Activated CD4-positive, alpha-beta T cell treated with anti-CD3 and anti-CD28 coated beads, Interleukin-10, Interleukin-2, amounts not matched to agents 100 ng/mL and 50 ng/mL, durations not matched to agents 16 hours and 8 hours (primary cell): ENCODE data around the gene CFAP43.
"Not testable (repeated sequence)": the region's sequence is repeated elsewhere in the genome, so short reads cannot be mapped to it uniquely, and the experiment has no call there.

ENCODE experiments used
- DNase-seq: peaks from one replicate; pipeline ENCODE4 v3.0.0-alpha.2; 2020

Gene CFAP43

DNA sequence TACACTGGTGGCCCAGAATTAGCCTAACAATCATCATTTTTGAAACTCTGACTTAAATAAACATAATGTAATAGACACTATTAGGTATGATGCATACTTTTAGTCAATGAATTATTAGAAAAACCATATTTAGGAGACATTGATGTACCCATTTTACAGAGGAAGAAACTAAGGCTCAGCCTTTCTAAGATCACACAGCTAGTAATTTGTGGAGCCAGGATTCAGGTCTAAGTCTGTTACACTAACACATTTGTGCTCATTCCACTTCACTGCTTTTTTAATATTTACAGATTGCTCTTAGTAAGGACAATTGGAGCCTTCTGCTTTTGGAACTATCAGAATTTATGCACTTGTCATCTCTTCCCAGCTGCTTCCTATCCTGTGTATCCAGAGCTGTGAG lies 8.9 kb downstream of the CFAP43 start:
- no peak for DNase-seq

DNA sequence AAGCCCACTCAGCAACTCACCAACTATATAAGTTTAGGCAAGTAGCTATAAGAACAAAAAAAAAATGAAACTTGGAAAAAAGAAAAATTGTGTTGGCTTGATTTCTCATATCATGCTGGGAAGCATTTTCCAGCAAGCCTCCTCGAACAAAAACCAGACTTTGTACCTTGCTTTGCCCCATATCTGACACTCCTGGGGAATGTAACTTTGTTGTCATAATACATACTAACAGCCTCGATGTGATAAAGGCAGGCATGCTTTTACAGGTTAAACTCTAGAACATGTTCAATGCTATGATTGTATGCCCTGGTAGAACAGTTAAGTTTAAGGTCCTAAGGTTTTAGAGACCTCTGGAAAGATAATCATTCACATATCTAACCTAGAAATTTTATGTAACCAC lies 11.6 kb downstream of the CFAP43 start:
- DNase-seq: no peak

- no peak for DNase-seq
Measured at GRCh38 chr10:104218751-104219150, 13.4 kb downstream of the CFAP43 start.

- DNase-seq: no peak
Measured at GRCh38 chr10:104216631-104217030, 15.5 kb downstream of the CFAP43 start.

DNA sequence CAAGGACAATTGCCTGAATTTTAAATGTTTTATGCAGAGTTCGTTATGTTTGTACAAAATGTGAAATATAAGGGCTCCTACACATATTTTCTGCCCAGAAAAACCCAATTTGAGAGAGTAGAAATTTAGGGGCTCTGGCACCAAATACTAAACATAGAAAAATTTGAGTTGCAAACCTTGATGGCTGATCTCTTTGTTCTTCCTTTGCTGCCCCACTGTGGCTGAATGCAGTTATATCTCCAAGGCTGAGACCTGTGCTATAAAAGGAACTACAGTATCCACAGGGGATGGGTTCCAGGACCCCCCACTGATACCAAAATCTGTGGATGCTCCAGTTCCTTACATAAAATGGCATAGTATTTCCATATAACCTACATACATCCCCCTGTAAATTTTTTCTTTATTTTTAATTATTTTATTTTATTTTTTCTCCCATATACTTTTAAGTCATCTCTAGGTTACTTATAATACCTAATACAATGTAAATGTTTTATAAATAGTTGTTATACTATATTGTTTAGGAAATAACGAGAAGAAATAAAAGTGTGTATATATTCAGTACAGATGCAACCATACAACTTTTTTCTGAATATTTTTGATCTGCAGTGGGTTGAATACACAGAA lies 22.5 kb downstream of the CFAP43 start:
- peak; percentile 40 for DNase-seq

DNA sequence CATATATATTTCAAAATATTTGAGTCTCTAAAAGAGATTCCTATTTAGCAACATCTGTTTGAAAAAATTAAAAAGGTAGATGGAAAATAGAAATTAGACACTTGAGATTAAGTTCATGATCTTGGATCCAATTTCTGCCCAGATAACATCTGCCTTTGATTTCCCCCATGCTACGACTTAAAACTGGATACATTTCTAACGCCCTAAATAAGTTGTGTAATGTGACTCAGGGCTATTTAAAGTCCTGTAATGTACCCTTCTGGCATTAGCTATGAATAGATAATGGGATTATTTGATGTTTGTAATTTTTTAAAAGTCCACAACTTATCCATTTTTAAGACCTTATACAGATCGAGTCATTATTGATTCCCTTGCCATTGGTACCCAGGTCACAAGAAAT lies 23.4 kb downstream of the CFAP43 start:
- DNase-seq: no peak

GRCh38 chr10:104202231-104202630 lies 29.9 kb downstream of the CFAP43 start:
- no peak for DNase-seq

DNA sequence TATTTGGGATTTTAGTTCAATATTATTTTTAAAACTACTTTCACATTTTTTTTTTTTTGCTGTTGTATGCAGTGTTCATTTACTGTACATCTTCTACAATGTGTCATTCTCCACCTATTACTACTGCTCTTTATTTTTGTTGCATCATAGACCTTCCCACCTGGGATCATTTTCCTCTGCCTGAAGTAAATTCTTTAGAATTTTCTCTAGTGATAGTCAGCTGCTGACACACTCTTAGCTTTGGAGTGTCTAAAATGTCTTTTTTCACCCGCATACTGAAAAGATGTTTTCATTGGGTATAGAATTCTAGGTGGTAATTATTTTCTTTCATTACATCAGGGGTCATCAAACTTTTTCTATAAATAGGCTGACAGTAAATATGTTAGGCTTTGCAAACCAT lies 30.5 kb downstream of the CFAP43 start:
- DNase-seq: no peak

- DNase-seq: no peak
Measured at GRCh38 chr10:104199567-104199966, 32.6 kb downstream of the CFAP43 start.

DNA sequence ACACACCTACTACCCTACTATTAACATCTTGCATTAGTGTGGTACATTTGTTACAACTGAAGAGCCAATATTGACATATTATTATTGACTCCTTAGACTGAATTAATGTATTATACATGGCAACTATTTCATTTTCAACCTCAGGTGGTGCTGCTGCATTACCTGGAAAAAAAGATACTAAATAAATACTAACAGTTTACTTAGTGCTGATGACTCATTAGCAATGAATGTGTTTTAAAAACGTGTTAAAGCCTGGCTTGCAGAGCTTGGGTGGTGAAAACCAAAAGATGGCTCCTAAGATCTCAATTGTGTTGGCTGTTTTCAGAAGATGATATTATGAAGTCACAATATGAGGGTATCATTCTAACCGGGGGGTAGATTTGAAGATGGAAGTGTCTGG lies 34.8 kb downstream of the CFAP43 start:
- DNase-seq: no peak

DNA sequence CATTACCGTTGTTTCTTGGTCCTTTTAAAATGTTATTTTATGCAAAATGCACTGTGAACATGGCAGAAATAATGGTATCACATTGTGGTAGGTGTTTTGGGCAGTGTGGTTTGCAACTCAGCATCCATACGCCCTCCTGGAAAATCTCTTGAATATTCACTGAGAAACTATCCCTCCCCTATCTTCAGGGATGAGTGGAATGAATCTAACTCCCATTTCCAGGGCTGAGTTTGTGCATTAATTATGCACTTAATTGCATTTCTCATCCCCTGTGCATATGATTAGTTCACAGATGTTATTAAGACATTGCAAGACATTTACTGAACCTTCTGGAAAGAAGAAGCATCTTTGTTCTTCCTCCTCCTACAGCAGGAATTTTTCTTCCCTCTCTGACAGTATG lies 36.5 kb downstream of the CFAP43 start:
- no peak for DNase-seq

DNA sequence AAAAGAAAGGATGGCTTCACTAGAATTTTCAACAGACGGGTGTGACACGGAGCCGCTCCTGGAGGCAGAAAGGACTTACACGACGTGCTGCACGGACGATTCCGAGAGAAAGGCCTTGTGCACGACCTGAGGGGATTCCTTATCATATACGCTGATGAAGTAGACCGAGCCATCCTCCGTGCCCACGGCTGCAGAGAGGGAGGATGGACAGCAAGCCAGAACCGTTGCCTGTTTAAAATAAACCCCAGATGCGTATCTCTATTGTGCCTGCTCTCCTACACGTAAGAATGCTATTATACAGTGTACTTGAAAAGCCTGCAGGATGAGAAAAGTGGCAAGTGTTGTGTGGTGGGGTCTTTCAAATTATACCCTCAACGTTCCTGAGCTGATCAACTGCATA lies 38.4 kb downstream of the CFAP43 start:
- no peak for DNase-seq

- DNase-seq: no peak
Measured at GRCh38 chr10:104190695-104191094, 41.5 kb downstream of the CFAP43 start.

GRCh38 chr10:104183682-104184081 lies 48.5 kb downstream of the CFAP43 start:
- DNase-seq: no peak

DNA sequence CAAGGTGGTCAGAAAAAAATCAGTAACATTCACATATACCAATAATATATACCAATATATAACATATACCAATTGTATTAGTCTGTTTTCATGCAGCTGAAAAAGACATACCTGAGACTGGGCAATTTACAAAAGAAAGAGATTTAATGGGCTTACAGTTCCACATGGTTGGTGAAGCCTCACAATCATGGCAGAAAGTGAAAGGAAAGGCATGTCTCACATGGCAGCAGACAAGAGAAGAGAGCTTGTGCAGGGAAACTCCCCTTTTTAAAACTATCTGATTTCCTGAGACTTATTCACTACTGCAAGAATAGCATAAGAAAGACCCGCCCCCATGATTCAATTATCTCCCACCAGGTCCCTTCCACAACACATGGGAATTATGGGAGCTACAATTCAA lies 58.0 kb downstream of the CFAP43 start:
- not testable (repeated sequence) for DNase-seq

DNA sequence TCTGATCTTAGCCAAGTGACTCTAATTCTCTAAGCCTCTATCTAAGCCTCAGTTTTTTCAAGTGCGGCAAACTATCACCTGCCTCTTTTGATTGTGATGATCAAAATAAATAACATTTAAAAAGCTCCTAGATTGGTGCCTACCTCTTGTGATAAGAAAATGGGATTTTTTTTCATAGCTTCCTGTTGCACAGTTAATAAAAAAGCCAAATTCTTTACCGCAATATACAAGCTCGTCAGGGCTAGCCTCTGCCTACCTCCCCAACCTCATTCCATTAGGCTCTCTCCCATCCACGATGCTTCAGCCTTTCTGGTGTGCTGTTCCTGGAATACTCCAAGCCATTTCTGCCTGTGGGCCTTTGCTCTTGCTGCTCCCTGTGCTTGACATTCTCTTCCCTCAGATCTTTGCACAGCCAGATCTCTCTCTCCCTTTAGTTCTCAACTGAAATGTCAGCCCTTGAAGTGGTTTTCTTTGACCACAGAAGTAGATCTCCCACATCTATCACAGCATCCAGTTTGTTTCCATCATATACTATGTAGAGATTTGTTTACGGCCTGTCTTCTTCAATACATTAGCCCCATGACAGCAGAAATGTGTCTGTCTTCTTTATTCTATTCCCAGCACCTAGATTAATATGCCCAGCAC lies 61.4 kb downstream of the CFAP43 start:
- DNase-seq: no peak

DNA sequence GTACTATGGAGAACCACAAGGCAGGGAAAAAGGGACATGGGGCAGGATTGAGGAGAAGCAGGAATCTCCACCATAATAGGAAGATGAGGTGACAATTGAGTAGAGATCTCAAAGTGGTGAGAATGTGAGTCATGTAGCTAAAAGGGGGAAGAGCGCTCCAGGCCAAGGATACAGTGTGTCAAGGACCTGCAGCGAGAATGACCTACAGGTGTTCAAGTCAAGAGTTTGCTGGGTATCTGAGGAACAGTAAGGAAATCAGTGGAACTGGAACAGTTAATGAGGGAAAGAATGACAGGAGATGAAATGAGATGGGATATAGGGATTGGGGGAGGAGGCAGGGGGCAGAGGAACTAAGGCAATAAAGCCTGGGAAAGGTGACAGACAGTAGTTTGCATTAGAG lies 76.6 kb downstream of the CFAP43 start:
- DNase-seq: no peak

DNA sequence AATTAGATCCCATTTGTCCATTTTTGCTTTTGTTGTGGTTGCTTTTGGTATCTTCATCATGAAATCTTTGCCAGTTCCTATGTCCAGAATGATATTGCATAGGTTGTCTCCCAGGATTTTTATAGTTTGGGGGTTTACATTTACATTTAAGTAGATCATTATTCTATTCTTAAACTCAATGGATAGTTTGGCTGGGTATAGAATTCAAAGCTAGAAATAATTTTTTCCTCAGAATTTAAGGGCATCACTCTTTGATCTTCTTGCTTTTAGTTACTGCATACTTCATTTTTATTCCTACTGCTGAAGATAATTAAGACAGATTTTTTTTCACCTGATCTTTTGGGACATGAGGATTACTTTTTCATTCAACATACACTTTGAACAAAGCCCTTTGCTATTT lies 80.4 kb downstream of the CFAP43 start:
- DNase-seq: no peak

- DNase-seq: no peak
Measured at GRCh38 chr10:104150139-104150538, 82.0 kb downstream of the CFAP43 start.

GRCh38 chr10:104146882-104147281 lies 85.3 kb downstream of the CFAP43 start:
- DNase-seq: no peak

GRCh38 chr10:104144931-104145330 lies 87.2 kb downstream of the CFAP43 start:
- no peak for DNase-seq

GRCh38 chr10:104143829-104144228 lies 88.3 kb downstream of the CFAP43 start:
- DNase-seq: no peak

GRCh38 chr10:104142081-104142480 lies 90.1 kb downstream of the CFAP43 start:
- no peak for DNase-seq

DNA sequence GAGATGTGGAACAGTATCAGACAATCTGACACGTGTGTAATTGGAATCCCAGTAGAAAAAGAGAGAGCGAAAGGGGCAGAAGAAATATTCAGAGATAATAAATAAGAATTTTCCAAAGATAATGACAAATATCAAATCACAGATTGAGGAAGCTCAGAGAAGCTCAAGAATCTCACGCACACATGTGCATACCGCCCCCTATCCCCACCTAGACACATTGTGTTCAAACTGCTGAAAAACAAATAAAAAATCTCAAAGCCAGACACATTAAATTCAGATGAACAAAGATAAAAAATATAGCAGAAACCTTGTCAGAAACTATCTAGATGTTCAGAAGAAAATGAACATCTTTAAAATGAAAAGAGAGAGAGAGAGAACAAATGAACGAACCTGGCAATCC lies 92.9 kb downstream of the CFAP43 start:
- no peak for DNase-seq

DNA sequence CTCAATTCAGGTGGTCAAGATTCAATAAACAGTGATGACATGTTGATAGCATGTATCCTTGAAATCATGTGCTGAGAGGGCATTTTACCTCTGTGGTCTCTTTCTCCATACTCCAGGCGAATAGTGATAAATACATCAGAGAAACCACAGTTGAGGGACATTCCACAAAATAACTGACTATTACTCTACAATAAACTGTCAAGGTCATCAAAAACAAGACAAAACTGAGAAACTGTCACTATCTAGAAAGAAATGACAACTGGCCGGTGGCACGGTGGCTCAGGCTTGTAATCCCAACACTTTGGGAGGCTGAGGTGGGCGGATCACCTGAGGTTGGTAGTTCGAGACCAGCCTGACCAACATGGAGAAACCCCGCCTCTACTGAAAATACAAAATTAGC lies 94.0 kb downstream of the CFAP43 start:
- DNase-seq: no peak
